SH-SY5Y (cell line): ENCODE measurements around the gene TMPRSS7.

Experiments
- GATA2 ChIP-seq: IDR thresholded peaks from 2 replicates; pipeline ENCODE4 v1.6.1; 2011; ENCODE audit warnings: mild to moderate bottlenecking, low read depth, low read length
- GATA3 ChIP-seq: IDR thresholded peaks from 2 replicates; pipeline ENCODE4 v1.6.1; 2011; ENCODE audit warnings: low read depth, mild to moderate bottlenecking, low read length, moderate library complexity

DNA sequence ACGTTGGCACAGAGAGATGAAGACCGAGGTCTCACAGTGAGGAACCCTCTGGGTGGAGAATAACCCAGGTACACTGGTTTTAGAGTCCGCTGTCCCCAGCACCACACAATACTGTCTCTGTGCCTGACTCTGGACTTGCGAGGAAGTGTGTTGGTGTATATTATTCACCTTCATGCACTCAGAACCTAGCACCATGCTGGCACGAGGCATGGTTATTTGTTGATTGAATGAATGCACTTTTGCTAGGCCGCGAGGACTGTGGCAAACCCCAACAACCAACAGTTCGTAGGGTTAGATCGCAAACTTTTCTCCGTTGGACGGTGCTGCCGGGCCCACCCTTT lies 51.2 kb downstream of the TMPRSS7 start:
- TF ChIP-seq GATA2 (no peak), GATA3 (no peak)
